NCI-H2171 (cell line): ENCODE results near the gene PLEKHA7.

Experiments
- DNase-seq: peaks from one replicate; lab custom pipeline; 2025; lab: John Stamatoyannopoulos, UW

PLEKHA7 gene

GRCh38 chr11:16834384-16834783 lies 179.8 kb downstream of the PLEKHA7 start:
- DNase-seq = no peak

- DNase-seq = no peak
Measured at GRCh38 chr11:16833026-16833425, 181.2 kb downstream of the PLEKHA7 start.

GRCh38 chr11:16832193-16832539 lies 182.0 kb downstream of the PLEKHA7 start:
- DNase-seq = no peak

GRCh38 chr11:16831316-16832192 lies 182.7 kb downstream of the PLEKHA7 start:
- no peak for DNase-seq

GRCh38 chr11:16827139-16827538 lies 187.1 kb downstream of the PLEKHA7 start:
- no peak for DNase-seq

- no peak for DNase-seq
Measured at GRCh38 chr11:16825968-16826367, 188.2 kb downstream of the PLEKHA7 start.

GRCh38 chr11:16825101-16825500 lies 189.1 kb downstream of the PLEKHA7 start:
- no peak for DNase-seq

- no peak for DNase-seq
Measured at GRCh38 chr11:16820324-16821092, 193.7 kb downstream of the PLEKHA7 start.

- no peak for DNase-seq
Measured at GRCh38 chr11:16818284-16818683, 195.9 kb downstream of the PLEKHA7 start.

- DNase-seq = no peak
Measured at GRCh38 chr11:16817351-16817750, 196.9 kb downstream of the PLEKHA7 start.

GRCh38 chr11:16816358-16817270 lies 197.6 kb downstream of the PLEKHA7 start:
- no peak for DNase-seq

GRCh38 chr11:16815047-16815767 lies 199.0 kb downstream of the PLEKHA7 start:
- DNase-seq = no peak

GRCh38 chr11:16814410-16815046 lies 199.7 kb downstream of the PLEKHA7 start:
- DNase-seq = no peak

- DNase-seq = no peak
Measured at GRCh38 chr11:16813126-16813525, 201.1 kb downstream of the PLEKHA7 start.

- DNase-seq = no peak
Measured at GRCh38 chr11:16812274-16812673, 201.9 kb downstream of the PLEKHA7 start.

- no peak for DNase-seq
Measured at GRCh38 chr11:16811136-16812020, 202.8 kb downstream of the PLEKHA7 start.

GRCh38 chr11:16809886-16810668 lies 204.1 kb downstream of the PLEKHA7 start:
- no peak for DNase-seq

- DNase-seq = no peak
Measured at GRCh38 chr11:16807306-16807705, 206.9 kb downstream of the PLEKHA7 start.

GRCh38 chr11:16806791-16807190 lies 207.4 kb downstream of the PLEKHA7 start:
- DNase-seq = no peak
